SK-N-SH treated with all-trans-retinoic acid at 6 μM for 48 hours (cell line): ENCODE measurements around the gene DNAJC5G.

Experiments used
- CSDC2 ChIP-seq: fragments of 250-450 bp; sonication (Bioruptor Pico); IDR thresholded peaks from 2 replicates; pipeline ENCODE4 v1.5.0; 2020; ENCODE audit warnings: mild to moderate bottlenecking, moderate library complexity
- PATZ1 ChIP-seq: fragments of 250-450 bp; sonication (Bioruptor Pico); IDR thresholded peaks from 2 replicates; pipeline ENCODE4 v1.8.0; 2020; ENCODE audit warnings: mild to moderate bottlenecking, moderate library complexity, borderline replicate concordance
- TCF4 ChIP-seq: fragments of 250-450 bp; sonication (Bioruptor Pico); IDR thresholded peaks from 2 replicates; pipeline ENCODE4 v1.8.0; 2021; ENCODE audit warnings: mild to moderate bottlenecking, moderate library complexity, borderline replicate concordance

- TF ChIP-seq PATZ1 (CRISPR knock-in tag) (no peak), CSDC2 (CRISPR knock-in tag) (no peak), TCF4 (CRISPR knock-in tag) (no peak)
Observed at GRCh38 chr2:27290549-27290948, 15.3 kb downstream of the DNAJC5G start.
